HG03095 (cell line): ENCODE measurements around the gene CCR7.
A peak's percentile ranks its signal among the peaks of the same experiment; 100 is the strongest.
"Not testable (repeated sequence)": the region's sequence is repeated elsewhere in the genome, so short reads cannot be mapped to it uniquely, and the experiment has no call there.

ENCODE experiments used
- ATAC-seq: cut with Tn5 transposase; IDR thresholded peaks from one replicate; pipeline ENCODE4 v1.9.1; 2021; ENCODE audit warnings: moderate library complexity; ENCODE audit not compliant: unreplicated experiment

Gene CCR7

DNA sequence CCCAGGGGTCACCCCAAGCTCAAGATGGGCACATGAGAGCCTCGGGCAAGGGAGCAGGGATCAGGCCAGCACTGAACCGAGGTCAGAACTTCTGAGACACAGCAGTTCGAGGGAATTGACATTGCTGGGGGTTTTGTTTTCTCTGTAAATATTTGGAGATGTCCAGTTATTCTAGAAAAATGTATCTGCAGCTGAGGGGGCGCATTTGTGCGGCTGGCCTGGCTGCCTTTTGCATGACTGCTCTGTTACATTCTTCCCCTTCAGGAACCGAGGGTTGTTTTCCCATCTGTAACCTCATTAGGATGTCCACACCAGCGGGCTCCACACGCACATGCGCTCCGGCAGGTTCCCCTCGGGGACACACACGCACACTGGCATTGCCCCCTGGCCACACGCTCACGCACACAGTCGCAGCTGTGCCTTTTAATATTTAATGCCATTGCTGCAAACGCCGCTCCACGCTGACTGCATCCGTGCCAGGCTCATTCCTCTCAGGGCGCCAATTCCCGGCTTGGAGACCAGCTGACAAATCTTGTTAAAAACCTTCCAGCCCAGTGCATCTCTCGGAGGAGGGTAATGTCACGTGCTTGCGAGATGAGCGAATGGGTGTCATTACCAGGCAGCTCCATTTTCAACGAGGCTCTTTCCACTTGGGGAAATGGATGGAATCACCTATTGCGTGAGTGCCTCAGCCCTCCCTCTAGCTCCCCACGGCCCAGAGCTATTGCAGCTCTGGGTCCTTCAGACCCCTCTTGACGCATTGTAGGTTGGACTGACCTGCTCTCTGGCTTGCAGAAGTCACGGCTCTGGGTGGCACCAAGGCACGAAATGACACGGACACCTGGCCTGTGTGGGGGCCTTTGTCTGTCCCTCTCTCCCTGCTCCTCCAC is 13.1 kb downstream of the CCR7 start:
- ATAC-seq = no peak

DNA sequence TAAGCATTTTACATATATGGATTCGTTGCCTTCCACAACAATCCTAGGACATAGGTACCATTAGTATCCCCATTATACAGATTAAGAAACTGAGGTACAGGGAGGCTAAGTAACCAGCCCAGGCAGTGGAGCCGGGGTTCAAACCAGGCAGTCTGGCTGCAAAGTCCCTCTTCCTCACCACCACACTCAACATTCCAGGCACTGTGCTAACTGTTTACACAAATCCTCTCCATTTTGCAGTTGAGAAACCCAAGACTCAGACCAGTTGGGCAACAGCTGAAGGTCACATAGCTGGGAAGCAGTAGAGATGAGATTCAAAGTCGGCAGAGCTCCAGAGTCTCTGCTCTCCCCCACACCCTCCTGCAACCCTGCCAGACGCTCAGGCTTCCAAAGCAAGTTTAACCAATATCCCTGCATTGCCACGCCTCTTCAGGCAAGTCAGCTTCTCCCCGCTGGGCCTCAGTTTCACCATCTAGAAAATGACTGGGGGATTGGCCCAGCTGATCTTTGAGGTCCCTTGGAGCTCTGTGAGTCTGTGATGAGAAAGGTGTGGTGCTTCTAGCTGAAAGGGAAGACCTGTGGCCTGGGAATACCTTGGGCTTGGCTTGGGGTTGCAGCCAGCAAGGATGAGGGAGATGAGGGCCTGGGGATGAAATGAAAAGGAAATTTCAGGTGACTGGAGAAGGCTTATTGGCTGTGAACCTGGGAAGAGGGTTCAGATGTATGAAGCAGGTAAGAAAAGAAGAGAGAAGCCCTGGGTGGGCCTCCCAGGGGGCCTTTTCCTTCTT is 14.0 kb downstream of the CCR7 start:
- no peak for ATAC-seq

DNA sequence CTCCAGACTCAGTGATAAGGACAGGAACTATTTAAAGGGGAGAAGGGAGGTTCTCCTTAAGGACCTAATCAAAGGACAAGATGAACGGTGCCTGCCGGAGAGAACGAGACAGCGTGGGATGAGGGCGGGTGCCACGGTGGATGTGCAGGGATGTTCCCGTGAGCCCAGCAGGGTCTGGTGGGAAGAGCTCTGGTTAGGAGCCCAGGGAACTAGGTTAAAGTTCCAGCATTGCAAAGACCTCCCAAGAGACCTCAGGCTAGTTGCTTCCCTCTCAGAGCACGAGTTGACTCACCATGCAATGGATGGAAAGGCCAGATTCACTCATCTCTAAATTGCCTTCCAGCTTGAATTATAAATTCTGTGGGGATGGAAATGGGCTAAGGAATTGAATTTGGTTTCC is 14.7 kb downstream of the CCR7 start:
- no peak for ATAC-seq

DNA sequence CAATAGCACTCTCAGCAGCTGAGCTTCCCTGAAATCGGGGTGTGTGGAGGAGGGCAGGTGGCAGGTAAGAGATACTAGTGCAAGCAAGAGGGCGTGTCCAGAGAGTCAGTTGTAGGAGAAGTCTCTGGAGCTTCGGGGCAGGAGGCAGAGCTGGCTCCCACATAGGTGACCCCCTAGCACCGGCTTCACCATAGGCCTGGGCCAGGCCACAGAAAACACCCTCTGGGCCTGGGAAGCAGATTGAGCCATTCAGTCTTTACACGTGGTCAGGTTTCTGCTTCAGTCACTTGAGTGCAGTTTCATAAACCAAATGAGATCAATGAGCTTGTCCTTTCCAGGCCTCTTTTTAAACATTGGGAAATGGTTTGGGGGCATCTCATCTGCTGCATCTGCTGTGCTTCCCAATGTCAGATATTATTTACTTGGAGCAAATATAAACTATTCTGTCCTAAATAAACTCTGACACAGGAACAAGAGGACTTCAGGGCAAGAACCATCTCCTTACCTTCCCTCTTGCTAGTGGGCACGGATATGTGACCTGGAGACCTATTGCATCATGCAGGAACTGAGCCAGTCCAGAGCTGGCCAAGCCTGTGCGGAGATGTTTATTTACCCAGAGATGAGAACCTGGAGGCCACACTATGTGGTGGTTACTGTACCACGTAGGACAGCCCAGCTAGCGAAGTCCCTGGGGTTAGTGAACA is 16.1 kb downstream of the CCR7 start:
- ATAC-seq = no peak

DNA sequence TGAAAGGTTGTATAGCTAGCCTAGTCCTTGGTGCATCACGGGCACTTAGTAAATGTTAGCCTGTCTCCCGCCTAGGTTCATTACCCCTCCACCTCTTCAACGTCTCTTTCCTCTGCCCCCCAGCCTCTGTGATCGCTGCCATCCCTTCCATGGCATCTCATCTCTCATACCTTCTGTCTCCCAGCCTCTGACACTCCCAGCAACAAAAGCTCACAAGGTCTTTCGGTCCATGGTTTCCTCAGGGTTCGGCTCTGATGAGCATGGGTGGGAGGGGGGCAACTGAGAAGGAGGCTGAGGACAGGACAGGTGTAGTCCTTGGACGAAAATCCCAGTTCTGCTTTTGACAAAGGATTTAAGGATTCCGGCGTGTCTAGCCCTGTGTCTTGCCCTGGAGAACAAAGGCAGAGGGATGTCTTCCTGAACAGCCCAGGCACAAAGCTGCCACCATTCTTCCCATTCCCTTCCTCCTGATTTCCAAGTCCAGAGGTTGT is 16.7 kb downstream of the CCR7 start:
- ATAC-seq = no peak

DNA sequence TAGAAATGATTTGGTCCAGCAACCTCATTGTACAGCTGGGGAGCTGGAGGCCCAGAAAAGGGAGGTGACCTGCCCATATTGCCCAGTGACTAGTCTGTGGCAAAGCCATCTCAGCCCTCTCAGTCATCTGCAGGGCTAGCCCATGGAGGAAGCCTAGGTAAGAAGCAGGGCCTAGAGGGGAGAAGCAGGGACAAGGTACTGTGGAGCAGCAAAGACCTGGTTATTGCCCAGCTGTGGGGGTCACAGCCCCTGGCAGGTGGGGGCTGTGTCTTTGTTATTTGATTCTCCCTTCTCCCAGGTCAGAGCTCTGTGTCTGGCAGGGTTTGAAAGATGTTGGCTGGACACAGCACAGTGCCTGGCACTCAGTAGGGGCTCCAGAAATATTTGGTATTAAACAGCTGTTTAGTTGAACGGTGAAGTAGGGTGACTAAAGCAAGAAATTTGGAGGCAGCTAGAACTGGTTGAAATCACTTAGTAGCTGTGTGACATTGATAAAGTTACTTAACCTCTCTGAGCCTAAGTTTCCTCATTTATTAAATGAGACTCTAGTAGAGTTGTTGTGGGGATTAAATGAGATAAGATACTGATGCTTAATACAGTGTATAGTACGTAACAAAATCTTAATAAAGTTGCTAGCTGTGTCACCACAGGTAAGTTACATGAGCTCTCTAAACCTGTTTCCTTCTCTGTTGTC is 17.3 kb downstream of the CCR7 start:
- ATAC-seq = no peak

DNA sequence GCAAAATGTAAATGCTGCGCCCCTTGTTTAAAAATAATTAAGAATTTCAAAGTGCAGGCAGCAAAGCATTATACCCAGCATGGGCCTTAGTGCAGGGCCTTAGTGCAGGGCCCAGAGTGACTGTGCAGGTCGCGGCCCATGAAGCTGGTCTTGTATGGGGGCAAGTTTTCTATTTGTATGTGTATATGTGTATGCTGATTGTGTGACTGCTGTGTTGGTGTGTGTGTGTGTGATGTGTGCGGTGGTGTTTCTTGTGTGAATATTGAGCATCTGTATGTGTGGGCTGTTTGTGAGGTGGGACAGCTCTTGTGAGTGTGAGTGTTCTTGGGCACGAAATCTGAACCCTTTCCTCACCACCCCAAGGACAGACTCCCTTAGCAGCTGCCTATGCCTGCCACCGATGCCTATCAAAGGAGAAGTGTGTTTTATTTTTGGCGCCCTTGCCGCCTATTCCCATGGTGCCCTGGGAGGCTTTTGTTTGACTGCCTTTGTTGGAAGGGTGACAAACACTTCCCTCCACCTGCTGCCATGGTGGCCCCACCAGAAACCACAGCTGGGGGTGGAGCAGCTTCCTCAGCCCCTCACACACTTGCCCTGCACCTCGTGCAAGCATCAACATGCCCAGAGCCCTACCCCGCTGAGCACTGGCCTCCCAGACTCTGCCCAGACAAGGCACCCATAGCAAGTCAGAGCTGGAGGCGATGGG is 18.0 kb downstream of the CCR7 start:
- no peak for ATAC-seq

DNA sequence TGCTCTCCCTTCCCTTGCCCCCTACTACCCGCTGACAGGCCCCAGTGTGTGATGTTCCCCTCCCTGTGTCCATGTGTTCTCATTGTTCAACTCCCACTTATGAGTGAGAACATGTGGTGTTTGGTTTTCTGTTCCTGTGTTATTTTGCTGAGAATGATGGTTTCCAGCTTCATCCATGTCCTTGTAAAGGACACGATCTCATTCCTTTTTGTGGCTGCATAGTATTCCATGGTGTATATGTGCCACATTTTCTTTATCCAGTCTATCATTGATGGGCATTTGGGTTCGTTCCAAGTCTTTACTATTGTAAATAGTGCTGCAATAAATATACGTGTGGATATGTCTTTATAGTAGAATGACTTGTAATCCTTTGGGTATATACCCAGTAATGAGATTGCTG is 18.8 kb downstream of the CCR7 start:
- not testable (repeated sequence) for ATAC-seq

DNA sequence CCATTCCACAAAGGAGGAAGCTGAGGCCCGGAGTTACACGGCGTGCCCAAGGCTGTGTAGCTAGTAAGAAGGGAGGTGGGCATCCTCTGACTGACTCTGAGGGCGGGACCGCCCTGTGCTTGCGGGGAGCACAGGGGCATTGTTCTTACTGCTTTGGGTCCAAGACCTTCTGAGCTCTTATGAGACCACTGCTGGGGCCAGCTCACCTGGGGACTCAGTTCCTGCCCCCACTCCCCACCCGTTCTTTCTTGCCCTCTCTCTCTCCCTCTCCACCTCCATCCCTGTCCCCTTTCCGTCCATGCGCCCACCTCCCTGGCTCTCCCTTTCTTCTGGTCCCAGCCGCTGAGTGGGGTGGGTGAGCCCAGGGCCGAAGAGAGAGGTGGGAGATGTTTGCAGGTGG is 19.6 kb downstream of the CCR7 start:
- ATAC-seq = no peak

DNA sequence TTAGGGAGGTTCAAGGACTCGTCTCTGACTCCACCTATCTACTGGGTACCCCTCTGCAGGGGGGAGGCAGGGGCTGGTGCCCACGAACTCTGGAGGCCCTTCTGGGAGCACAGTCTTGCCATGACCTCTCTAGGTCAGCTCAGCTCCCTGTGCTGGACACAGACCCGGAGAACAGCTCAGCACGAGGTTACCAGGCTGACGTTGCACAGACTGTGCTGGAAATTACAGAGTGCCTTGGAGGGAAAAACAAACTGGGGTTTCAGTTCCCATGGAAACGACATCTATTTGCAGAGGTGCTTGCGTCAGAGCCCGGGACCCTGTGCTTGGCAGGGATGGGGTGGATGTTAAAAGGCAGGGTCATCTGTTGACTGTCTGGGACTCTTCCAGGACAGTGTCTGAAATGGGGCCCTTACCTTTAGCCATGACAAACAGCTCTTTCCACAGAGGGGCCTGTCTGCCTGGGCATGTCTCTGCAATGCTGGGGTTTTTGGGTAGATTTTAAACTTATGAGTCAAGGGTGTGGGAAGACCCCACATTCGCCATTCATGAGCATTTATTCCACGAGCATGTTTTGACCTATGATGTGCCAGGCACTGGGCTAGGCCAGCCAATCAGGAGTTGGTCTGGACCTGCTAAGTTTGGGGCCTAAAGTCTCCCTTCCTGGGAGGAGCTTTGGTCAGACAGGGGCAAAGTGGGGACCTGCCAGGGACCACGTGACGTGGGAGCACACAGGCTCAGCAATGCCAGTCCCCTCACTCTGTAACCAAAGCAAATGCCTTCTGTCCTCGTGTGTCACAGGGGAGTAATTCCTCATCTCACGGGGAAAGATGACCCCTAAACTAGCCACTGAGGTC is 22.5 kb downstream of the CCR7 start:
- peak; percentile 43 for ATAC-seq

DNA sequence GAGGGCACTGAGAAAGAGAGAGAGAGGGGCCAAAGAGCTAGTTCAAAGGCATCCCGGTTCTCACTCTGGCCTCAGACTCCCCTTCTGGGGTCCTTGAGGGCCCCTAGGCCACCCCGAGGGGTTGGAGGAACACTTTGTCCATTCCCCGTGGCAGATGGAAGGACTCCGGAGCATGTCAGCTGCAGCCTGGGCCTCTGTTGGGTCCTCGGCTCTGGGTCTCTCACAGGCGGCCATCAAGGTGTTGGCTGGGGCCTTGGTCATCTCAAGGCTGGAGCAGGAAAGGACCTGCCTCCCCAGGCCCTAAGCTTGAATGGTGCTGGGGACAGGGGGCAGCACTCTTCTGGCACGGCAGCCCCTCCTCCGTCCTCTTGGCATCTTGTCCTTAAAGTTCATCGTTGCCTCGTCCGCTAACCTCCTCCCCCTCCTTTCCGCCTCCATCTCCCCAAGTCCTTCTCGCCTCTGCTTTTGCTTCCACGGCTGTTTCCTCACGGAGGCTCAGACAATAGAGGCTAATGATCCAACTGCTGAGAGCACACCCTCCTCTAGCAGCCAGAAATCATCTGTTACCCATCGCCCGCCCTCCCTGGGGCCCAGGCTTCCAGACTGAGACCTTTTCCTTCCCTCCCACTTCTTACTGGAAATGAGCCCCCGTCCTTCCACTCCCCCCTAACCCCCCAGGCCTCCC is 23.3 kb downstream of the CCR7 start:
- ATAC-seq = no peak

DNA sequence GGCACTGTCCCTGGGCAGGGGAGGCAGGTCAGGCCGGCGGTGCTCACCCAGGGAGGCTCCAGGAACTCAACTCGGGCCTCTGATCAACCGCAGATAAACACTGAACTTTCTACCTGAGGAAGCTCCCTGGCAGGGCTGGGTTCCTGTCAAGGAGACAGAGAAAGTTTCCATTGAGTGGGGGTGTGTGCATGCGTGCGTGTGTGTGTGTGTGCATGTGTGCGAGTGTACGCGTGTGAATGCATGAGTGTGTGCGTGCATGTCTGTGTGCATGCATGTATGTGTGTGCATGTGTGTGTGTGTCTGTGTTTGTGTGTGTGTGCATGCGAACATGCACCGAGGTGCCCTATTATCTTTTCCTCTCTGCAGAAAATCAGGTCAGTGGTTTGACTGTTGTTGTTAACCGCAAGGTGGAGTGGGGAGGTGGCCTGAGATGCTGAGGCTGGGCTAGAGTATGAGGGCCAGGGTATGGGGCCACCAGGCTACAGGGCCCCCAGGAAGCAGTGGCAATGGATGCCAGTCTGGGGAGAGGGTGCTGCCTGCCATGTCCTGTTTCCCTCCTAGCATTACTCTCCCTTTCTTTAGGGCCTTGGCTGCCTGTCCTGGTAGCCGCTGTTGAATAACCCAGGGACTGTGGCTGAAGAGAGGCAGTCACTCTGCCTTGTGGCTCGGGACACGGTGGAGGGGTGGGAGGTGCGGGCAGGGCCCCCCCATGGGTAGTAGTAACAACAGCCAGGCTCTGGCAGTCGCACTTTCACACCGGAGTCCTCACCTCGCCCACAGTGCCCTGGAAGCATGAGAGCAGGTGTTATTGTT is 24.0 kb downstream of the CCR7 start:
- no peak for ATAC-seq

DNA sequence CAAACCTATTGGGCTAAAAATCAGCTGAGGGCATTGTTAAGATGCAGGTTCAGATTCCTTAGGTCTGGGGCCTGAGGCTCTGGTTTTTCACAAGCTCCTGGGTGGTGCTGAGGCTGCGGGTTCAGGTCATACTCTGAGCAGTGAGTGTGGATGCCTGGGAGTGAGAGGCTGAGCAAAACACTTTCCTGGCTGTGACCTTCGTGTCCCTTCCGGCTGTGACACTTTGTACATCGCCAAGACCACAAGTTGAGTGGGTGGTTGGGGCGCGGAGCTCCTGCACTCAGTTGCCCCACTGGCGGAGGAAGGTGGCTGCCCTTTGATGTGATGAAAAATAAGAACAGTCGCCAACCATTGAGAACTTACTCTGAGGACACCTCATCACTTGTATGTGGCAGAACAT is 24.8 kb downstream of the CCR7 start:
- ATAC-seq = no peak

DNA sequence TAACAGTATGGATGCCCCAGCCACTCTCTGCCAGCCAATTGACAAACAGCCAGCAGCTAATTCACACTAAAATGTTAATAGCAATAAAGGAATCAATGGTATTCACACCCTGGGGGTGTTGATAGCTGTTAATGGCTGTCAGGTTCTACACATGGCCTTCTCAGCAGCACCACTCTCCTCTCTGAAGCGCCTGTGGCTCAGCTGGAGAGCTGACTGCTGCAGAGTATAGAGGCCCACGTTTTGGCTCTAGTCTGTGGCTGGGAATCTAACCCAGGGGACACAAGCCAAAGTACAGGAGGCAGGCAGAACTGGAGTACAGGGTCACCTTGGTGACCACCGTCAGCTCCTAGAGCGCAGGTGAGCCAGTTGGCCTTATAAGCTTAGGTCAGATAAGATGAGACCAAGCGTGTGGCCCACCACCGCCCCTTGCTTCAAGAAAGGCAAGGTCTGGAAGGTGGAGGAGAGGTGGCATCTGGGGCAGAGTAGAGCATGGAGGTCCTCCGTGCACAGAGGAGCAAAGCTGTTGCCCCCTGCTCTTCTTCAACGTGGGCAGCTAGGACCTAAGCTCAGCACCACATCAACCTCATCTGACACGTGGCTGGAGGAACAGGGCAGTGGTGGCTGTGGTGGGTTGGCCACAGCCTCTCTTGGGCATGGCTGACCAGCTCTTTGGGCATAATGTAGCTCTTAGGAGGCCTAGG is 25.4 kb downstream of the CCR7 start:
- no peak for ATAC-seq

DNA sequence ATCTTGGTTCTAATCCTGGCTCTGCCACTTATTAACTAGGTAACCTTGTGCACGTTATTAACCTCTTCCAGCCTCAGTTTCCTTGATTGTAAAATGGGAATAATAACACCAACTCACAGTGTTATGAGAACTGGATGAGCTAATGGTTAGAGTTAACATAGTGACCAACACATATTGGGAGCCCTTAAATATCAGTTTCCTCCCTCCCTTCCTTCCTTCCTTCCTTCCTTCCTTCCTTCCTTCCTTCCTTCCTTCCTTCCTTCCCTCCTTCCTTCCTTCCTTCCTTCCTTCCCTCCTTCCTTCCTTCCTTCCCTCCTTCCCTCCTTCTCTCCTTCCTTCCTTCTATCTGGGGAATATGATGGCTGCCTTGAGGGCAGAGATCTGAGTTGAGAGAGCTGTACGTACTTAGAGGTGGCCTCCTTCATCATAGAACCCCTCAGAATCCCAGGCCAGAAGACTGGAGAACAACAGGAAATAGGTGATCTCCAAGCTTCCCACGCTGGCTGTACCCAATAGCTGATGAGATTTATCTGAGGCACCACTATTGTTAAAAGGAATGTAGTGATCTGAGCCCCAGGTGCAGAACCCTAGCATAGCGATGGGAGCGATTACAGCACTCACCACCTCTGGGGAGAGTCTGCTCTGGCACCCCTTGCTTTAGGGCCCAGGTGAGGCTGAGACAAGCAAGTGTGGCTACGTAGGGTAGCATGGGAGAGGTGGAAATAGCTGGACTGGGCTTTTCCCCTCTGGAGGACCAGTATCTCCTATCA is 26.2 kb downstream of the CCR7 start:
- ATAC-seq = no peak
